HEK293T (cell line): ENCODE measurements around the gene NFKBIZ.
"Not testable (repeated sequence)": the region's sequence is repeated elsewhere in the genome, so short reads cannot be mapped to it uniquely, and the experiment has no call there.

Experiments used
- BHLHE40 ChIP-seq: fragments of 450-650 bp; IDR thresholded peaks from 2 replicates; pipeline ENCODE4 v1.6.1; 2016; ENCODE audit warnings: mild to moderate bottlenecking, moderate library complexity, borderline replicate concordance
- TARDBP ChIP-seq: fragments of 450-650 bp; IDR thresholded peaks from 2 replicates; pipeline ENCODE4 v1.6.1; 2016
- TF ChIP-seq, protein P1 (sequence below): fragments of 450-650 bp; IDR thresholded peaks from 2 replicates; pipeline ENCODE4 v1.6.1; 2016

GRCh38 chr3:101864926-101865325 lies 15.6 kb downstream of the NFKBIZ start:
- TF ChIP-seq BHLHE40, TARDBP: not testable (repeated sequence)
- TF ChIP-seq, protein P1, sequence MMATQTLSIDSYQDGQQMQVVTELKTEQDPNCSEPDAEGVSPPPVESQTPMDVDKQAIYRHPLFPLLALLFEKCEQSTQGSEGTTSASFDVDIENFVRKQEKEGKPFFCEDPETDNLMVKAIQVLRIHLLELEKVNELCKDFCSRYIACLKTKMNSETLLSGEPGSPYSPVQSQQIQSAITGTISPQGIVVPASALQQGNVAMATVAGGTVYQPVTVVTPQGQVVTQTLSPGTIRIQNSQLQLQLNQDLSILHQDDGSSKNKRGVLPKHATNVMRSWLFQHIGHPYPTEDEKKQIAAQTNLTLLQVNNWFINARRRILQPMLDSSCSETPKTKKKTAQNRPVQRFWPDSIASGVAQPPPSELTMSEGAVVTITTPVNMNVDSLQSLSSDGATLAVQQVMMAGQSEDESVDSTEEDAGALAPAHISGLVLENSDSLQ: not testable (repeated sequence)
